CD14-positive monocyte (primary cell): Measurements from ENCODE around the gene TBX3. TPM values are rescaled to one million over a fixed set of nuclear protein-coding genes. Genes with fewer than 3 reads are reported as not detected.

Source experiments
- DNase-seq, 3 donors: peaks; one replicate each; pipeline ENCODE4 v3.0.0-alpha.2; 2011 to 2022
- H2AFZ ChIP-seq: 2 replicates; pipeline ENCODE4 v1.6.0; 2012; ENCODE audit warnings: mild to moderate bottlenecking, low read depth, low read length, inconsistent platforms; ENCODE audit not compliant: insufficient read depth, poor library complexity, severe bottlenecking
- H3K27ac ChIP-seq, 2 donors: 1 replicate in 1 of 2; 2 replicates in 1 of 2; pipeline ENCODE4 v1.5.1; 2012 to 2013; ENCODE audit warnings: low read length in 2 of 2, control low read depth in 1 of 2, inconsistent platforms in 1 of 2, low read depth in 1 of 2, mild to moderate bottlenecking in 1 of 2
- H3K27me3 ChIP-seq, 2 donors: one replicate each; pipeline versions ENCODE4 v1.6.0 to v1.6.1; 2011 to 2013; ENCODE audit warnings: low read length in 2 of 2; ENCODE audit not compliant: control insufficient read depth in 2 of 2, insufficient read depth in 2 of 2
- H3K36me3 ChIP-seq, 2 donors: replicated peaks in 1 of 2; 1 replicate in 1 of 2; 2 replicates in 1 of 2; pipeline versions ENCODE4 v1.5.1 to v1.6.1; 2012 to 2013; ENCODE audit warnings: low read length in 2 of 2, control low read depth in 1 of 2, inconsistent platforms in 1 of 2, mild to moderate bottlenecking in 1 of 2; ENCODE audit not compliant: insufficient read depth in 2 of 2, control insufficient read depth in 1 of 2
- H3K4me1 ChIP-seq, 2 donors: 1 replicate in 1 of 2; 2 replicates in 1 of 2; pipeline versions ENCODE4 v1.5.1 to v1.6.1; 2012 to 2013; ENCODE audit warnings: low read length in 2 of 2, control low read depth in 1 of 2, inconsistent platforms in 1 of 2, mild to moderate bottlenecking in 1 of 2, moderate library complexity in 1 of 2; ENCODE audit not compliant: insufficient read depth in 2 of 2, control insufficient read depth in 1 of 2
- H3K4me2 ChIP-seq: replicated peaks from 2 replicates; pipeline ENCODE3; 2012; ENCODE audit warnings: low read length, moderate library complexity, mild to moderate bottlenecking; ENCODE audit not compliant: poor library complexity, severe bottlenecking; ENCODE audit errors: extremely low read depth
- H3K4me3 ChIP-seq, 3 experiments: fragments of 200-600 bp in 1 of 3; sonication (generic) in 1 of 3; replicated peaks in 1 of 3; 1 replicate in 2 of 3; 2 replicates in 1 of 3; pipeline ENCODE4 v1.5.1; 2011 to 2013; ENCODE audit warnings: low read length in 3 of 3, mild to moderate bottlenecking in 3 of 3, control low read depth in 2 of 3, low read depth in 2 of 3, inconsistent platforms in 1 of 3, moderate library complexity in 1 of 3
- H3K79me2 ChIP-seq: 2 replicates; pipeline ENCODE4 v1.6.0; 2012; ENCODE audit warnings: mild to moderate bottlenecking, control low read depth, inconsistent platforms, low read length, moderate library complexity; ENCODE audit not compliant: insufficient read depth
- H3K9ac ChIP-seq: 2 replicates; pipeline ENCODE4 v1.6.0; 2017; ENCODE audit warnings: low read length, mild to moderate bottlenecking; ENCODE audit not compliant: insufficient read depth, poor library complexity, severe bottlenecking
- H3K9me3 ChIP-seq, 2 donors: replicated peaks in 1 of 2; 1 replicate in 1 of 2; 2 replicates in 1 of 2; pipeline versions ENCODE4 v1.5.1 to v1.6.1; 2012 to 2013; ENCODE audit warnings: low read length in 2 of 2, control low read depth in 1 of 2; ENCODE audit not compliant: control insufficient read depth in 1 of 2, insufficient read depth in 1 of 2
- H4K20me1 ChIP-seq: 2 replicates; pipeline ENCODE4 v1.6.0; 2012; ENCODE audit warnings: mild to moderate bottlenecking, low read length, control low read depth, moderate library complexity; ENCODE audit not compliant: insufficient read depth
- H3K27ac Mint-ChIP-seq, 7 donors: one replicate each; pipeline ENCODE4 v1.8.0; 2020; ENCODE audit warnings: mild to moderate bottlenecking in 7 of 7, mixed read lengths in 7 of 7, moderate library complexity in 6 of 7, inconsistent platforms in 2 of 7
- H3K27me3 Mint-ChIP-seq, 3 donors: one replicate each; pipeline ENCODE4 v1.8.0; 2021 to 2022; ENCODE audit warnings: low read depth in 3 of 3, mild to moderate bottlenecking in 3 of 3, mixed read lengths in 3 of 3, moderate library complexity in 3 of 3, inconsistent platforms in 1 of 3
- H3K36me3 Mint-ChIP-seq, 2 donors: one replicate each; pipeline ENCODE4 v1.8.0; 2020; ENCODE audit warnings: mixed read lengths in 2 of 2, inconsistent platforms in 1 of 2, mild to moderate bottlenecking in 1 of 2
- H3K4me1 Mint-ChIP-seq: one replicate; pipeline ENCODE4 v1.8.0; 2020; ENCODE audit warnings: mild to moderate bottlenecking, mixed read lengths
- H3K4me3 Mint-ChIP-seq, 2 donors: one replicate each; pipeline ENCODE4 v1.8.0; 2020; ENCODE audit warnings: mild to moderate bottlenecking in 2 of 2, mixed read lengths in 2 of 2, moderate library complexity in 1 of 2
- H3K9me3 Mint-ChIP-seq, 7 donors: one replicate each; pipeline ENCODE4 v1.8.0; 2020 to 2022; ENCODE audit warnings: mixed read lengths in 7 of 7, mild to moderate bottlenecking in 6 of 7, moderate library complexity in 6 of 7, inconsistent platforms in 2 of 7
- WGBS: methylation state at CpG from one replicate; pipeline ENCODE4 v1.1.5; 2013; ENCODE audit warnings: missing lambda C conversion rate; ENCODE audit not compliant: insufficient coverage; 5-methylcytosine and 5-hydroxymethylcytosine counted together
- intact Hi-C, 2 donors: fragments of 100-400 bp; cut with micrococcal nuclease; formaldehyde crosslinking; loops; one replicate each; pipeline versions ENCODE4 v1.15.0 to v1.15.1; 2023
- polyA plus RNA-seq, 3 donors: library from polyadenylated mRNA; depleted of rRNA in 1 of 3; unstranded in 2 of 3; stranded (reverse) in 1 of 3; fragments of 300-500 nt in 2 of 3; fragments of >200 nt in 1 of 3; fragmentation: Illumina TruSeq in 2 of 3; gene quantifications; 1 replicate in 2 of 3; 2 replicates in 1 of 3; pipeline ENCODE4 v1.2.3, GENCODE V29; 2012 to 2021
- TF ChIP-seq, protein P1 (sequence below): fragments of 200-600 bp; IDR thresholded peaks from one replicate; pipeline ENCODE4 v1.8.0; 2022; ENCODE audit warnings: antibody characterized with exemption, mild to moderate bottlenecking

The TBX3 gene
- polyA plus RNA-seq, 3 donors = 0.04 to 0.13 TPM; not detected in 1

DNA sequence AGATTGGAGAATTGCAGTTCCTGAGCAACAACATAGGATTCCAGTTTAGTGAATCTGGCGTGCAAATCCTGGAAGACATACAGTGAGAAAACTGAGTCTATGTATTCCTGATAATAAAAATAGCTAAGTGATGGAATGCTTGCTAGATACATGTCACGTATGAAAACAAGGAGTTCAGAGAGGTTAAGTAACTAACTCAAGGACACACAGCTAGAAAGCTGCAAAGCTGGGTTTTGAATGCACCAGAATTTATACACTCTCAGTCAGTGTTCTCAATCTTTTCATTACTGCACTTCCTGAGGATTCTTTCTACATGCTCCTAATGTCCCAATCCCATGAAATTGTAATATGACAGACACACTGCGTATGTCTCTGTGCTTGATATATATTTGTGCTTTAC lies 35.3 kb downstream of the TBX3 start:
- peaks cover 8 to 14% (median 12%) of the 10 kb centered on the region in 3 donors for H3K27me3 Mint-ChIP-seq
- WGBS = 100% methylated on average over 1 of the region's 3 CpGs

DNA sequence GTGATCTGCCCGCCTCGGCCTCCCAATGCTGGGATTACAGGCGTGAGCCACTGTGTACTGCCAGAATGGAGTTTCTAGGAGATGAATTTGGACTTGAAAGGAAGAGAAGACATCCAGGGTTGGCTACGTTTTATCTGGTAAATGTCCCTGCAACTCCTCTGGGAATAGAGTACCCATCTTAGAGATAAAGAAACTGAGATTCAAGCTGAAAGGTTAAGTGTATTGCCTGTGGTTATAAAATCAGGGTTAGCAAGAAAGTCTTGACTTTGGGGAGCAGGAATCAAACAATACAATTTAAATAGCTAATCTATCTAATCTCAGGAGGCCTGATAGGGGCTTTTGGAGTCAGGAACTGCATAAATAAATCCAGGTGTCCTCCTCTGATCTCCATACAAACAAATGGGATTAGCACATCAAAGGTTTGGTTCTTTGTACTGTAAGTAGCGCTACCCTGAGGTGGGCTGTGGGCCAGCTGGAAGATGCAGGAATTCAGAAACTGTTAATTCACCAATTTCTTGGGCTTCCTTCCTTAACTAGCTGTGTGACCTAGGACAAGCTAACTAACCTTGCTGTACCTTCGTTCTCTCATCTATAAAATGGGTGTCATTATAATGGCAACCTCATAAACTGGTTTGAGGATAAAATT lies 45.1 kb downstream of the TBX3 start:
- no peak overlapping the region for H3K4me2 ChIP-seq
- H3K9ac ChIP-seq = no peak overlapping the region
- intact Hi-C loops = no loop called here
- Mint-ChIP-seq H3K27me3 (peaks cover 1 to 8% (median 4%) of the 10 kb centered on the region in 3 donors), H3K36me3 (no peaks in the 10 kb centered on the region), H3K9me3 (peaks cover 0 to 2% (median 0%) of the 10 kb centered on the region in 7 donors), H3K27ac (no peak overlapping the region), H3K4me3 (no peak overlapping the region), H3K4me1 (no peaks in the 10 kb centered on the region)
- H3K27me3 ChIP-seq = no peaks in the 10 kb centered on the region
- 80% methylated on average over 4 of the region's 6 CpGs for WGBS
- H3K36me3 ChIP-seq = no peaks in the 10 kb centered on the region
- H4K20me1 ChIP-seq = no peaks in the 10 kb centered on the region
- no peak for DNase-seq
- no peaks in the 10 kb centered on the region for H3K9me3 ChIP-seq
- H3K27ac ChIP-seq = no peak overlapping the region
- TF ChIP-seq, protein P1, sequence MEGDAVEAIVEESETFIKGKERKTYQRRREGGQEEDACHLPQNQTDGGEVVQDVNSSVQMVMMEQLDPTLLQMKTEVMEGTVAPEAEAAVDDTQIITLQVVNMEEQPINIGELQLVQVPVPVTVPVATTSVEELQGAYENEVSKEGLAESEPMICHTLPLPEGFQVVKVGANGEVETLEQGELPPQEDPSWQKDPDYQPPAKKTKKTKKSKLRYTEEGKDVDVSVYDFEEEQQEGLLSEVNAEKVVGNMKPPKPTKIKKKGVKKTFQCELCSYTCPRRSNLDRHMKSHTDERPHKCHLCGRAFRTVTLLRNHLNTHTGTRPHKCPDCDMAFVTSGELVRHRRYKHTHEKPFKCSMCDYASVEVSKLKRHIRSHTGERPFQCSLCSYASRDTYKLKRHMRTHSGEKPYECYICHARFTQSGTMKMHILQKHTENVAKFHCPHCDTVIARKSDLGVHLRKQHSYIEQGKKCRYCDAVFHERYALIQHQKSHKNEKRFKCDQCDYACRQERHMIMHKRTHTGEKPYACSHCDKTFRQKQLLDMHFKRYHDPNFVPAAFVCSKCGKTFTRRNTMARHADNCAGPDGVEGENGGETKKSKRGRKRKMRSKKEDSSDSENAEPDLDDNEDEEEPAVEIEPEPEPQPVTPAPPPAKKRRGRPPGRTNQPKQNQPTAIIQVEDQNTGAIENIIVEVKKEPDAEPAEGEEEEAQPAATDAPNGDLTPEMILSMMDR = no peak
- H2AFZ ChIP-seq = no peak overlapping the region
- no peaks in the 10 kb centered on the region for H3K79me2 ChIP-seq
- H3K4me3 ChIP-seq = no peak overlapping the region
- H3K4me1 ChIP-seq = no peaks in the 10 kb centered on the region

More for the DNA sequence above, 35.3 kb downstream of the TBX3 start:
- Mint-ChIP-seq H3K4me1 (no peaks in the 10 kb centered on the region), H3K36me3 (no peaks in the 10 kb centered on the region), H3K9me3 (no peaks in the 10 kb centered on the region), H3K27ac (no peak overlapping the region), H3K4me3 (no peak overlapping the region)
- Histone ChIP-seq H3K9ac (no peak overlapping the region), H3K4me1 (no peaks in the 10 kb centered on the region), H3K27me3 (peaks cover 0 to 2% of the 10 kb centered on the region in 2 donors), H4K20me1 (no peaks in the 10 kb centered on the region), H3K4me2 (no peak overlapping the region), H3K79me2 (no peaks in the 10 kb centered on the region), H2AFZ (no peak overlapping the region), H3K4me3 (no peak overlapping the region), H3K9me3 (no peaks in the 10 kb centered on the region), H3K36me3 (no peaks in the 10 kb centered on the region), H3K27ac (no peak overlapping the region)
- no peak for DNase-seq
- TF ChIP-seq, protein P1 = no peak
- intact Hi-C loops = no loop called here
